Measurements from ENCODE around the gene PTOV1.

The PTOV1 gene

DNA sequence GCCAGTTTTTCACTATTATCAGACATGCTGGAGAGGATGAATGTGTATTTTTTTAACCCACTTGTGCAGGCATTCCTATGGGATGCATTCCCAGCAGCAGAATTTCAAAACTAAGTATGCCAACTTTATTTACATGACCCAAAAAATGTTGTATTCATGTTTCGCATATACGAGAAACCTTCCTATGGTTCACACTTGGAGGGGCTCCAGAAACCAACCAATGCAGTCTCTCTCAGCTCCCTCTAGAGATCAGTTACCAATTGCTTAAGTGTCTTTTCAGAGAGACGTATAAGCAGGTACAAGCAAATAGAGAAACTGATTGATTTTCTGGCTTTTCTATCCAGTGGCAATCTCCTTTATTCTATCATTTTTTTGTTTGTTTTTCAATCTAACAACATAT, 5.5 kb upstream of the PTOV1 start:
- DNase-seq, result no peak

DNA sequence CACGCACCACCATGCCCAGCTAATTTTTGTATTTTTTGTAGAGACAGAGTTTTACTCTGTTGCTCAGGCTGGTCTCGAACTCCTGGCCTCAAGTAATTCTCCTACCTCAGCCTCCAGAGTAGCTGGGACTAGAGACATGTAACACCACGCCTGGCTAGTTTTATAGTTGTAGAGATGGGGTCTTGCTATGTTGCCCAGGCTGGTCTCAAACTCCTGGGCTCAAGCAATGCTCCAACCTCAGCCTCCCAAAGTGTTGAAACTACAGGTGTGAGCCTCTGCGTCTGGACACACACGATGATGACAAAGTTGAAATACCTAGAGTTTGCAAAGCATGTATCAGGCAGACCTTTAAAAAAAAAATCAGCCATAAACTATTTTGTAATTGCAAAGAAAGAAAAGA, 4.6 kb upstream of the PTOV1 start:
- no peak for DNase-seq

DNA sequence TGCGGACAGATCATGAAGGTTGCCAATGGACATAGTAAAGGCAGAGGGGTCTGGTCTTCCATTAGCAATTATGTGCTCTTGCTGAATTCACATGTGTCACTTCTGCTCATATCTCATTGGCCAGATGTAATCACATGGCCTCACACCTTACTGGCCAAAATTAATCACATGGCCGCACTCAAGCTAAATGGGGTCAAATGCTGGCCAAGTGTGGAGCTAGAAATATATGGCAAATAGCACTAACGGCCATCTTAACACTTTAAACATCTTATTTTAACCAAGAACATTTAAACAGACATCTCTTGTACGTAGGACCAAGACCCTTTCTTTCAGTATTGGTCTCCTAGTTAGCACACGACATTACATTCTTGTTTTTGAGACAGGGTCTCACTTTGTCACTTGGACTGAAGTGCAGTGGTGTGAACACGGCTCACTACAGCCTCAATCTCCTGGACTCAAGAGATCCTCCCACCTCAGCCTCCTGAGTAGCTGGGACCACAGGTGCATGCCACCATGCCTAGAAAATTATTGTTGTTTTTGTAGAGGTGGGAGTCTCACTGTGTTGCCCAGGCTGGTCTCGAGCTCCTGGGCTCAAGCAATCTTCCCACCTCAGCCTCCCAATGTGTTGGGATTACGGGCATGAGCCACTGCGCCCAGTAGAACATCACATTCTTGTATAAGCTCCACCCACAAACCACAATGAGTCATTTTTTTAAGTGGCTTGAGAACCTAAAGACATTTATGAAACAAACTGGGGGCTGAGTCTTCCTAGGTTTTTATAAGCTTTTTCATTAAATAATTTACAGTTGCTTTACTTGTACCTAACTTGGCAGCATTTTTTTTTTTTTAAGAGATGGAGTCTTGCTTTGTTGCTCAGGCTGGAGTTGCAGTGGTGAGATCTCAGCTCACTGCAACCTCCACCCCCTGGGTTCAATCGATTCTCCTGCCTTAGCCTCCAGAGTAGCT, 2.9 kb upstream of the PTOV1 start:
- DNase-seq, result no peak

DNA sequence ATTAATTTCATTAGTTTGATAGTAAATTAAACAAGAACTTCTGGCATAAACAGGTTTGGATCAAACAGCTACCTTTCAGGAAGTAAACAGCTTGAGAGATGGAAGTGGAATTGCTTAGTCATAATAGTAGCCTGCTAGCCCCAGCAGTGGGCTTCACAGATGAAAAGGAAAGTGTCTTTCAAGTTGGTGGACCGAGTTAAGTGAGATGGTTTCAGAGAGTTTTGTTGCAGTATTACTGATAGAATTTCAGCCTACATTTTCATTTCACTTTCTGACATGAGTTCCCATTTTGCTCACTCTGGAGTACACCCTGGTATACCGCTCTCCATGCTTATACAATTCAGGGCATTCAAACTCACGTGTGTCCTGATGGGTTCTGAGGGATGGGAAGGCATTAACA, 2.0 kb upstream of the PTOV1 start:
- no peak for DNase-seq

DNA sequence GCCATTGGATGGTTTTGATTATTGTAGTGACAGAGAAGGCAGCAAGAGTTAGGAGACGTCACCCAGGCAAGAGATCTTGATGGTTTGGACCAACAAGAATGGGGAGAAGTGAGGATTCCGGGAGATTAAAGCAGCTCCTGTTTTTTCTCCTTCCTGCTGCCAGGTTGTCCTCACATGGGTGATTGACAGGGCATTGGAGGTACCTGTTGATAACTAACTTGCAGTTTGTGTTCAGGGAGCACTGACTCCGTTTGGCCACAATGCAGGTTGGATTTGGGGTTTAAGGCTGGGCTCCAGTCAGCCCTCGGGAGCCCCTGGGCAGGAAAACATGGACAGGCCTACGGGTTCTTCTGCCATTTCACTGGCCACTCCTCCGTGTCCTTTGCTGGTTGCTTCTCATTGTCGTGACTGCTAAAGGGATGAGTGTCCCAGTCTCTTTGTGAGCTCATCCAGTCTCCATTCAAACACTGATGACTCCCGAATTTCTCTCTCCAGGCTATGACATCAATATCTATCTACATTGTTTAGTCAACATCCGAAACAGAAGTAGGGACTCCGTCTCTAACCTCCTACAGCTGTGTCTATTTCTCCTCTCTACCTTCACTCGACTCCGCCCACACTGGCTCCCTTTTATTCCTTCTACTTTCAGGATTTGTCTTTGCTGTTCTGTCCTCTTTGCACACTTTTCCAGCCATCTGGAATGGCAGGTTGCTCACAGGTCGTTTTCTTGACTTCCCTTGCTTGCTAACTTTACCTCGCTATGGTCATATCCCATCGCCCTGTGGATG, 1.3 kb upstream of the PTOV1 start:
- DNase-seq, result no peak

DNA sequence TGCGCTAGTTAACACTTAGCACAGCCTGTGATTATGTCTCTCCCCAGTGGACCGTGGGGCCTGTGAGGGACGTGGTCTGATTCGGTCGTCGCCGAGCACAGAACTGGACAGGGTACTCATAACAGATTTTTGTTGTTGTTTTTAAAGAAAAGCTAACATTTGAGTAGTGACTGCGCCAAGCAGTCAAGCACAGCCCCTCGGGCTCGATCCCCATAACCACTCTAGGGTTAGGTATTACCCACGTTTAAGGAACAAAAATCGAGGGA, 805 bp upstream of the PTOV1 start:
- no peak for DNase-seq

DNA sequence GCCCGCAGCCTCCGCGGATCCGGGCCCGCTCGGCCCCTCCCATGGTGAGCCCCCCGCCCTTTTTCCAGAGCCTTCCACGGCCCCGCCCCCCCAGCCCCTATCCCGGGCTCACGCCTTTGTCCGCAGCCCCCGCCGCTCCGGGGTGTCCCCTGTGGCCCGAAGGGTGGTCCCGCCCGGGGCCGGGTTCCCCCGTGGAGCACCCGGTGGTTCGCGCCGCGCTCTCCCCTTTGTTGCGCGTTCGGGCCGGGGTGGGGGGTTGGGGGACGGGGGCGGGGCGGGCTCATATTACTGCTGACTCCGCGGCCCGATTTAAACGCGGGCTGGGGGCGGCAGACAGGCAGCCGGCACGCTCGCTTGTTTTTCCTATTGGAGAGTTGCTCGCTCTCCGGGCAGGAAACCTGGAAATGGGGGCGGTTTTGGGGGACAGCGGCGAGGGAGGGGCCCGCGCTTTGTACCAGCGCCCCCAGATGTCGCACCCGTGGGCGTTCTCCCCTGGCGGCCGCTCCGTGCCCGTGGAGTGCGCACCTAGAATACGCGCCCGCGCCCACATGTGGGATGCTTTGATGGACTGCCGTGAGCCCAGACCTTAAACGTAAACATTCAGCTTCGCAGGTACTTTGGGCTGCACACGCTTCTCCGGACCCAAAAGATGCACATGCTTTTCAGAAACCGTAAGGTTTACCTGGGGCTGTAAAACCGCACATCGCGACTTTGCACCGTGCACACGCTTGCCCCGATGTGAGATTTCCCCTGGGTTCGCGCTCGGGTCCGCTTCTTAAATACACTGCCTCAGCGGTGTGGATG, 699 bp downstream of the PTOV1 start:
- DNase-seq, result no peak

DNA sequence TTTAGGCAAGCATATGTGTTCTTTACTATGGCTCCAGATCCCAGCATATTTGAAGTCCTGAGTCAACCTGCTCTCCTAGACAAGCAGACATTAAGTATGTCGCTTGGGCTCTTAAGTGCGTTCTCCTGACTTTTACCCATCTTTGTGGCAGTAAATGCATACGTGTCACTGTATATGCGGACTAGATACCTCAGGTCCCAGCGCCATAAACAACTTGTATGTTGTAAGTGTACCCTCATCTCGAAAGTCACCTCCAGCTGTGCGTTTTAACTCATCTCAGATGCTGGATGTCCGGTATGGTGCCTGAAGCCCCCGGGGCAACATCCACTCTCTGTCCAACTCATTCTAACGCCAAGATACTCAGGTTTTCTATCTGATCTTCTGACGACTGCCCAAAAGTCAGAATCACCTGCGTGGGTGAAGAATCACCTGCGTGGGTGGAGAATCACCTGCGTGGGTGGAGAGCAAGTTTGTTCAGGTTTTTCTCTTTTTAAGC, 1.7 kb downstream of the PTOV1 start:
- no peak for DNase-seq

DNA sequence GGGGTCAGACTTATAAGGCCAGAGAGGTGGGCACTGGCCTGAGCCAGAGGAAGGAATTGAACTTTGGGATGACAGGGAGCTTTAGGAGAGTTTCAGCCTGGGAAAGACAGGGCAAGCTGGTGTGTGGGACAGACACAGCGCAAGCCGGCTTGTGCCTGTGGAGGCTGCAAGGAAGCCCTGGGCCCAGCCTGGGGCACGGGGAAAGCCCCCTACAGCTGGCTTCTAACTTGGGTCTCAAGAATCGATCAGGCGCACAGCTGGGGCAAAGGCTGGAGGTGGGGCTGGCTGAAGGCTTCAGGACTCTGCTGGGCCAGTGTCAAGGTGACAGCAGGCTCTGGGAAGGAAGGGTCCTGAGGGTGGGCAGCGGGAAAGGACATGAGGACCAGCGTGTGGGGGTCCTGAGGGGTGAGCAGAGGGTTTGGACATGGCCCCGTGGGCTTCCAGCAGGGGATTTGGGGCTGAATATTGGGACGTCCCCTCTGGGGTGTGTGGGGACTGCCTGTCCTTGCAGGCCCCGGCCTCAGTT, 3.0 kb downstream of the PTOV1 start:
- DNase-seq, result no peak

DNA sequence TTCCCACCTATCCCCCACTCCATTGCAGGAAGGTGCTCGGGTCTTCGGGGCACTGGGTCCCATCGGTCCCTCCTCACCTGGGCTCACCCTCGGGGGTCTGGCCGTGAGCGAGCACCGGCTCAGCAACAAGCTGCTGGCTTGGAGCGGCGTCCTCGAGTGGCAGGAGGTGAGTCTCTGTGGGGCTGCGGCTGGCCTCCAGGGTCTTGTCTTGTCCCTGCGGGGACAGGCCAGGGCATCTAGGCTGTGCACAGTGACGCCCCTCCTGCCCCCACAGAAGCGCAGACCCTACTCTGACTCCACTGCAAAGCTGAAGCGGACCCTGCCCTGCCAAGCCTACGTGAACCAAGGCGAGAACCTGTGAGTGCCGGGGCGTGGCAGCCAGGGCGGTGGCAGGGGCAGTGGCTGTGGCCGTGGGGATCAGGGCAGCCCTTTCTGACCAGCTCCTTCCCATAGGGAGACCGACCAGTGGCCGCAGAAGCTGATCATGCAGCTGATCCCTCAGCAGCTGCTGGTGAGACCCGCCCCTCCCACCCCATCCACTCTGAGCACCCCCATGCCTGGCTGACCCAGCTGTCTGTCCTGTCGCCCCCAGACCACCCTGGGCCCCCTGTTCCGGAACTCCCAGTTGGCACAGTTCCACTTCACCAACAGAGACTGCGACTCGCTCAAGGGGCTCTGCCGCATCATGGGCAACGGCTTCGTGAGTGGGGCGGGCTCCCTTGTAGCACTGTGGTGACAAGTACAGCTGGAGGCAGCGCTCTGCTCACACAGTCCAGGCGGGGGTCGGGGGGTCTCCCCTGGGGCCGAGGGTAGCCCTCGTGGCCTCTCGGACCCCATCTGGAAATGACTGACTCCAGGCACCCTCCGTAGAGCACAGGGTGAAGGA, 3.7 kb downstream of the PTOV1 start:
- DNase-seq, result no peak

DNA sequence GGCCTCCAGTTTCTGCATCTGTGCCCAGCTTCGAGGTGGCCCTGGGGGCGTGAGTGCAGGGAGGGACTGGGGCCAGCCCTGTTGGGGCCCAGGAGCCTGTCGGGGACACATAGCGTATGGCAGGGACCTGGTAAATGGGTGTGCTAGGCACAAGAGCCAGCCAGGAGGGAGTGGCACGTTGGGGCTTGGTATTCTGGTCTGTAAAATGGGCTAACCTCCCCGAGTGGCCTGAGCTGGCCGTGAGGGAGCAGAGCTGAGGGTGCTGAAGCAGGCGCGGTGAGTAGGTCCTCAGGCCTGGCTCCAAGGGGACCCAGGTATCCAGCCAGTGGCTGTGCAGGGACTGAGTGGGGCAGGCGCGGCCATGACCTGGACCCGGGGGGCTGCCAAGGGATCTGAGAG, 4.3 kb downstream of the PTOV1 start:
- no peak for DNase-seq

DNA sequence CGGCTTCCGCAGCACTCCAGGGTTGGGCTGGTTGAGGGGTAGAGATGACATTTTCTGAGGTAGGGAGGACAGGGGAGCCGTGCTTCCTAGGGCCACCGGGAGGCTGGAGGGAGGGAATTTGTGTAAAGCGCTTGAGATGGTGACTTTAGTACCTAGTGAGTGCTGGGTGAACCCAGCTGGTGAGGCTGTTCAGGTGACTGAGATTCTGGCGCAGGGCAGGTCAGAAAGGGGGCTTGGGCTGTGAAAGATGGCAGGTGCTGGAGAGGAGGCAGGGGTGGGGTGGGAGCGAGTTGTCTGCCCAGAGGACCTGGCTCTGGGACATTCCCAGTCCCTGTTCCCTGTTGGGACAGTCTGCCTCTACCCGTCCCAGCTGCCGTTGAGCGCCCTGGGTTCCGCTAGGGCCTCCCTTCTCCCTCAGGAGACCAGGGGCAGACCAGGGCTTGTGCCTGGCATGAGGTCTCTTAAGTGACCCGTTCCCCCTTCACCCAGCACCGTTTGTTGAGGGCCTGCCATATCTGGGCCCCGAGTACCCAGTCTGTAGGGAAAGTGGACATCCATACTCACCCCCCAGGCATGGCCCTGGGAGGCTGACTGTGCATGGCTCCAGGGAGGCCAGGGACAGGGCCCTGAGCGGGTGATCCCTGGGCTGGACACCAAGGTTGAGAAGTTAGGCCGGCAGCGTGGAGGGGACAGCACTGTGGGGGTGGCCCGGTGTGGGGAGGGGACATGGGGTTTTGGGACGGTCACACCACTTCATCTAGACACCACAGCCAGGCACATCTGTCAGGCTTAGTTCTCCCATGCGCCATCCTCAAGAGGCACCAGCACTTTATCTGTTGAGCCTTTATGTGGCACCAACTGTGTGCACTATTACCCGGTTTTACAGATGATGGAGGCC, 5.0 kb downstream of the PTOV1 start:
- no peak for DNase-seq

DNA sequence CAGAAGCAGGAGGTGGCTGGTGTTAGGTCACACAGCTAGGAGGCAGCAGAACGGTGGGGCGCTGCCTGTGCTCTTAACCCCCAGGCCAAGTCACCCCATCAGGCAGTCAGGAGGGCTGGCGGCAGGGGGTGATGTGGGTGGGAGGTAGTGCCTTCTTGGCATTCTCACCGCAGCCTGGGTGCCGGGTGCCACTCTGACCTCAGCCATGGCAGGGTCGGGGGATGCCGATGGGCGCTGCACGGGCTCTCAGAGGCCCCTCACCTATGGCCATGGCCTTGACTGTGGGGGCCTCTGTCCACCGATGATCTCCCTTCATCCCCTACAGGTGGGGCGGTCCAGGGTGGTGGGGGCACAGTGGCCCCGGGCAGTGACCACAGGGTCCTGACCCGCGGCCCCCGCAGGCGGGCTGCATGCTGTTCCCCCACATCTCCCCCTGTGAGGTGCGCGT, 5.6 kb downstream of the PTOV1 start:
- no peak for DNase-seq

DNA sequence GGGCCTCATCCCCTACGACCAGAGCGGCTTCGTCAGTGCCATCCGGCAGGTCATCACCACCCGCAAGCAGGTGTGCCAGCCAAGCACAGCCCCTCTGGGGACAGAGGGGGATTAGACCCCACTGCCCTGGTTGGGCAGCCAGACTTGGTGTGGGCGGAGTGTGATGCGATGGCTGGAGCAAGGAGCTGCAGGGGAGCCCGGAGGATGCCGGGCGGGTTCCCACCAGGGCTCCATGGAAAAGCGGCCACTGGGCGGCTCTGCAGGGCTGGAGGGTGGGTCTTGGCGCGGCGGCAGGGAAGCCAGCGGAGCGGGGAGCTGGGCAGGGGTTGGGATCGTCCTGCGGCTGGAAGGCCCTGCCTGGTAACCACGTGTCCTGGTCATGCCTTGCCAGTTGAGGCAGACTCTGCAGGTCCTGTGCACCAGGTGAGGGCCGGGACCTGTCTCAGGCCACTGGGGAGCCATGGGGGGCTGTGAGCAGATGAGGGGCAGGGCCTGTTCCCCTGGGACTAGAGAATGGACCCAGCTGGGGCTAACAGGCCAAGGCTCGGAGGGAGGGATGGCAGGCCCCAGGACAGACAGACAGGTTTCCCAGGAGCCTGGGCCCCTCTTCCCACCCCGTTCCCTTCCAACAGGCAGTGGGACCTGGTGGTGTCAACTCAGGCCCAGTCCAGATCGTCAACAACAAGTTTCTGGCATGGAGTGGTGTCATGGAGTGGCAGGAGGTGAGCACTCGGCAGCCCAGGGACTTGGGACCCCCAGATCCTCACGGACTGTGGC, 6.3 kb downstream of the PTOV1 start:
- DNase-seq, result no peak

DNA sequence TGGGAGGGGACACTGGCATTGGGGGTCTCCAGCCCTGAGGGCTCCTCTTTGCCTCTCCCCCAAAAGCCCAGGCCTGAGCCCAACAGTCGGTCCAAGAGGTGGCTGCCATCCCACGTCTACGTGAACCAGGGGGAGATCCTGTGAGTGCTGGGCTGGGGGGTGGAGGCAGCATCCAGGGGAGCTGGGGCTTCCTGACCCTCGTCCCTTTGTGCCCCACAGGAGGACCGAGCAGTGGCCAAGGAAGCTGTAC, 6.8 kb downstream of the PTOV1 start:
- DNase-seq, result no peak

DNA sequence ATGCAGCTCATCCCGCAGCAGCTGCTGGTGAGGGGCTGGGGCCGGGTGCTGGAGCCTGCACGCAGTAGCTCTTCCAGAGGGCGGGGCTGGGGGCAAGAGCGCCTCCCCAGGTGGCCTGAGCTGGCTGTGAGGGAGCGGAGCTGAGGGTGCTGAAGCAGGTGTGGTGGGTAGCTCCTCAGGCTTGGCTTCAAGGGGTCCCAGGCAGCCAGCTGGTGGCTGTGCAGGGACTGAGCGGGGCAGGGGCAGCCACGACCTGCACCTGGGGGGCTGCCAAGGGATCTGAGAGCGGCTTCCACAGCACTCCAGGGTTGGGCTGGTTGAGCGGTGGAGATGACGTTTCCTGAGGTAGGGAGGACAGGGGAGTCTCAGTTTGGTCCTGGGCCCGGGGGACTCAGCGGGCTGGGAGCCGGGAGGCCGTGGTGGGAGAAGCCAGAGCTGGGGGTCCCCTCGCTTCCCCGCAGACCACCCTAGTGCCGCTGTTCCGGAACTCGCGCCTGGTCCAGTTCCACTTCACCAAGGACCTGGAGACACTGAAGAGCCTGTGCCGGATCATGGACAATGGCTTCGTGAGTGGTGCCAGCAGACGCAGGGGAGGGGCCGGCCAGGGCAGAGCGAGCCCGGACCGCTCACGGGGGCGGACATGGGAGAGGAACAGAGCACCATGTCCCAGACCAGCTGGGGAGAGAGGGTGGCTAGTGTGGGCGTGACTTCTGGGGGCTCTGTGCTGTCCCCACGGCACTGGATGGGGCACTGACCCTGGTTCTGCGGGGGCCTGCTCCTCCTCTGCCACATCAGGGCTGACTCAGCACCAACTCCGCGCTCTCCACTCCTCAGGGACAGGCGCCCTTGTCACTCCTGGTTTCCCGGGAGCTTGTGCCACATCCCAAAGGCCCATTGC, 7.4 kb downstream of the PTOV1 start:
- DNase-seq, result no peak

DNA sequence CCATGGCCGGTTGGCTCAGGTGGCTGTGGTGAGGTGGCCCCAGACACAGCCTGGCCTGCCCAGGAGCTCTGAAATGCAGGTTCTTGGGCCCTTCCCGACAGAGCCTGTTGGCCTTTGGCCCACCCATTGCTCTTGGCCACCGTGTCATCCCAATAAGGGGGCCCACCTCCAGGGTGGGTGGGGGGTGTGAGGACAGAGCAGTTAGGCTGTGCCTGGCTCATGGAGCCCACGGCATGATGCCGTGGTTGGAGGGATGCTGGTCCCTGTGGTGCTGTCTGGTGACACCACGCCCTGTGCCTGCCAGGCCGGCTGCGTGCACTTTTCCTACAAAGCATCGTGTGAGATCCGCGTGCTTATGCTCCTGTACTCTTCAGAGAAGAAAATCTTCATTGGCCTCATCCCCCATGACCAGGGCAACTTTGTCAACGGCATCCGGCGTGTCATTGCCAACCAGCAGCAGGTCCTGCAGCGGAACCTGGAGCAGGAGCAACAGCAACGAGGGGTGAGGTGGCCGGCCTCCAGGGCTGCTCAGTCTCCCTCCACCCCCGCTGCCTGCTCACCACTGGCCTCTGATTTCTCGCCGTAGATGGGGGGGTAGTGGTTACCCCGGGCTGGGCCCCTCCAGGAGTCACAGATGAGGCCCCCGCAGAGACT, 8.8 kb downstream of the PTOV1 start:
- no peak for DNase-seq

DNA sequence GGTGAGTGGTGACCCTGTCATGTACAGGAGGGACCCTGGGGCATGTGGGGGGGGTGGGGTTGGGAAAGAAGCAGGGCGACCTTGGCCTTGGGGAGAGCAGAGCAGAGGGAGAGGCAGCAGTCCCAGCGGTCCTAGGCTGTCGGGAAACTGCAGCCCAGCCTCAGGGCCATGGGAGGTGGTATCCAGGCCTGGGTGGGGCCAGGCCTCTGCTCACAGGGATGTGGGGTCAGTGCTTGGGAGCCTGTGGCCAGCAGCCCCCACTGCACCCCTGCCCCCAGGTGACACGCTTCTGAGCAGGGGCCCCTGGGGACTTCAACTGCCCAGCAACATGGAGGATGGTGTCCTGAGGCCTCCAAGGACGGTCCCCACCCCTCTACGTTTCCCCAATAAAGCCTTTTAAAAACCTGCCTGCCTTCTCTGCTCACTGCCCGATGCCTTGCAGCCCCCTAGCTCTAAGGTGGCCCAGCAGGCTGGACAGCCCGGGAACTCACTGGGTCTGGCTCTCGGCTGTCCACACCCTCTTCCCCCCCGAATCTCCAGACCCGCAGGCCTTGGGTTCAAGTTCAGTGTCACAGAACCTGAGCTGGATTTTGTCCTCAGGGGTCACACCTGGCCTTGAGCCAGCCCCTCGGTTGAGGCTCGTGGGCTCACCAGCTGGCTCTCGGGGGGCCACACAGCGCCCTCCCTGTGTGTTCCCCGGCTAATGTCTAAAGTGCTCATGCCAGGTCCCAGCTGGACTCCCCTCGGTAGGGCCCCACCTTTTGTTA, 9.6 kb downstream of the PTOV1 start:
- no peak for DNase-seq
